Fibroblast of the aortic adventitia (primary cell): ENCODE results near the gene CAMTA1. TPM values are rescaled to one million over a fixed set of nuclear protein-coding genes. Genes with fewer than 3 reads are reported as not detected.

Experiments
- DNase-seq: peaks from one replicate; pipeline ENCODE4 v3.0.0-alpha.2; 2010; ENCODE audit warnings: low read depth
- H3K4me3 ChIP-seq: 2 replicates; pipeline ENCODE4 v1.5.1; 2011; ENCODE audit warnings: low read depth, mild to moderate bottlenecking, control low read depth, low read length, moderate library complexity
- CTCF ChIP-seq: IDR thresholded peaks from 2 replicates; pipeline ENCODE4 v1.5.1; 2011; ENCODE audit warnings: mild to moderate bottlenecking, low read length, control low read depth, inconsistent platforms; ENCODE audit not compliant: insufficient read depth
- total RNA-seq: library from RNA; depleted of rRNA; stranded (reverse); fragments of >200 nt; gene quantifications from 2 replicates; pipeline ENCODE4 v1.2.3, GENCODE V29; 2012; ENCODE audit warnings: low replicate concordance

Gene CAMTA1
- total RNA-seq, 1 donor = 91.9 TPM

- TF ChIP-seq CTCF = no peak
- DNase-seq = peak; percentile 94
- H3K4me3 ChIP-seq = no peak overlapping the region
Measured at GRCh38 chr1:7401814-7402547, 616.7 kb downstream of the CAMTA1 start.

DNA sequence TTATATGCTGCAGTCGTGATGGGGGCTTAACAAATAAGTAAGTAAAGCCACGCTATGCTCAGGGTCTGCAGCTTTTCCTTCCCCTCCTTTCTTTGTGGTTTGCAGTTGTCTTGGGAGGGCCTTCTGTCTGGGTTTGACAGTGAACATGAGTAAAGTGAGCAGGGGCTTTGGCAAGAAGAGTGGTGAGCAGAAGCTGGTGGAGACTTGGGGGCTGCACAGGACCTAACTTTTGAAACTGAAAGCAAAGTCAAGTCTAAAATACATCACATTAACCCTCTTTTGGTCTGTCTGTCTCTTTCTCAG, 617.2 kb downstream of the CAMTA1 start:
- H3K4me3 ChIP-seq = no peak overlapping the region
- no peak for TF ChIP-seq CTCF
- DNase-seq = no peak

DNA sequence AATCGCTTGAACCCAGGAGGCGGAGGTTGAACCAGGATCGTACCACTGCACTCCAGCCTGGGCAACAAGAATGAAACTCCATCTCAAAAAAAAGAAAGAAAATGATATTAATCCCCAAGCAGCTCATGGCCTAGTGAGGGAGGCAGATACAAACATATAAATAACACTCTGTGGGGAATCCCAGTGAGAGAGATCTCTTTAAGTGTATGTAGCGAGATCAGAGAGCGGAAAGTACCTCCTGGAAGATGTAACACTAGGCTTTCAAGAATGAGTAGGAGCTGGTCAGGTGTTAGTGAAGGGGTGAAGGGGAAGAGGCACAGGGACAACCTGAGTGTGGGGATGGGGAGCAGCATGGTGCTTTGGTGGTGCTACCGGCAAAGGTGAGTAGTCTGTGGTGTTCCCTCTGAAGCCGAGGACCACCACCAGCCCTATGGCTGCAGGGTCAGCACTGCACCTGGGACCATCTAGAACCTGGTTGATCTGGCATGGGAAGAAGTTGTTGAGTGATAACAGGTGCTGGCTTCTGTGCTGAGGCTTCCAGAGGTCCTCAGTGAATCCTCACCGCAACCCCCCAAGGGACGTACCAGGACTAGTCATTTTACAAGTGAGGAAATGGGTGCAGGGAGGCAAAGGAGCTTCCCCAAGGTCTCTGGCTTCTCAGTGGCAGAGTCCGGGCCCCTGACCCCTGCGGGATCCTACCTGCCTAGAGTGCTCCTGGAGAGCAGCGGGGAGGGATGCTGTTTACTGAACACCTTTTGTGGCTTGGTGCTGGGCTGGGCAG, 618.2 kb downstream of the CAMTA1 start:
- TF ChIP-seq CTCF = no peak
- H3K4me3 ChIP-seq = no peak overlapping the region
- no peak for DNase-seq

DNA sequence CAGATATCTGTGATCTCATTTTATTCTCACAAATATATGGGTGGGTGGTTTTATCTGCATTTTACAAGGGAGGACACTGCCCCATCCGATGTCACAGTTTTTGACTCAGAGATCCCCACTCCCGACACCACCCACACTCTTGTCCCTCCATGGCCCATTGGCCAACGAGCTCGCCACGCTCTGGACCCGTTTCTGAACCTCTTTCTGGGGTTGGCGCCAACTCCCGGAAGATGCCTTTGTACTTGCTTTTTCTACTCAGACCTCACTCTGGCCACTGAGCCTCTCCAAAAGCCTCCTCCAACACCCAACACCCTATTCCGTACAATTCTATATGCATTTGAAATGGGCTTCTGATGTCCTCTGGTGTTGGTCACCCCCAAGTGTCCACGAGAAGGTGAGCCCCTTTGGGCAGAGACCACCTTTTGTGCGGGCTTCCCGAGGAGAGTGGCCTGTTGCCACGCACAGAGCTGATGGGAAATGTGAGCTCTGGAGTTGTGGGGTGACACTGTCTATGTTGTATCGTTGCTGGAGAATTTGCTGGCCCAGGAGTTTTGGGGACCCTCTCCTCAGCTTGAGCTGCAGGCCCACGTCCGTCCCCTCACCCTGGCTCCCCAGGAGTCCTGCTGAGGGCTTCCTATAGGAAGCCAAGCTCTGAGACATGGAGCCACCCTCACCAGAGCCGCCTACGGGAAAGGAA, 618.9 kb downstream of the CAMTA1 start:
- H3K4me3 ChIP-seq = no peak overlapping the region
- DNase-seq = no peak
- no peak for TF ChIP-seq CTCF

DNA sequence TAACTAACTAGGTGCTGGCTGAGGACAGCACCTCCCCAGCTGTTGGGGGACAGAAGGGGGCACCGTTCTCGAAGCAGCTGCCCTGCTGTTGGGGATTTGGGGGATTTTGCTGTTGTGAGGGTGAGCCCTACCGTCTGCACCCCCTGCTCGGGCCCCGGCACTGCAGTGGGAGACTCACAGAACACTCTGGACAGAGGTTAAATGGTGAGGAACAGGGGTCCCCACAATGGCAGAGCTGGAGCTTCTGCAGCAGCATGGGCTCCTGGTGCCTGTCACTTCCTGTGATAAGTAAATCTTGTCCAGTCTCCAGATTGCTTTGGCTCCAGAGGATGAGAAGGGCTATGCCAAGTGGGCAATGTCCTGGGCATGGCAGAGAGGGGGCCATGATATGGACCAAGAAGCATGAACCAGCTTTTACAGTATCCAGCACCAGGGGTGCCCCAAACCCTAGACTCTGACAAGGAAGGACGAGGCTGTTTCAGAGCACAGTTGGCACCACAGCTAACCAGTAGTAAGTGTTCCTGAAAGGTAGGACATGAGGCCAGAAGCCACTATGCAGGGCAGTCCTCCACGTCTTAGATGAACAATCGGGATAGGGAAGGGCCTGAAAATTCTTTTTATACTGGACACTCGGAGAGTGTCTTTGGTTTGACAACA, 620.7 kb downstream of the CAMTA1 start:
- no peak for TF ChIP-seq CTCF
- no peak for DNase-seq

DNA sequence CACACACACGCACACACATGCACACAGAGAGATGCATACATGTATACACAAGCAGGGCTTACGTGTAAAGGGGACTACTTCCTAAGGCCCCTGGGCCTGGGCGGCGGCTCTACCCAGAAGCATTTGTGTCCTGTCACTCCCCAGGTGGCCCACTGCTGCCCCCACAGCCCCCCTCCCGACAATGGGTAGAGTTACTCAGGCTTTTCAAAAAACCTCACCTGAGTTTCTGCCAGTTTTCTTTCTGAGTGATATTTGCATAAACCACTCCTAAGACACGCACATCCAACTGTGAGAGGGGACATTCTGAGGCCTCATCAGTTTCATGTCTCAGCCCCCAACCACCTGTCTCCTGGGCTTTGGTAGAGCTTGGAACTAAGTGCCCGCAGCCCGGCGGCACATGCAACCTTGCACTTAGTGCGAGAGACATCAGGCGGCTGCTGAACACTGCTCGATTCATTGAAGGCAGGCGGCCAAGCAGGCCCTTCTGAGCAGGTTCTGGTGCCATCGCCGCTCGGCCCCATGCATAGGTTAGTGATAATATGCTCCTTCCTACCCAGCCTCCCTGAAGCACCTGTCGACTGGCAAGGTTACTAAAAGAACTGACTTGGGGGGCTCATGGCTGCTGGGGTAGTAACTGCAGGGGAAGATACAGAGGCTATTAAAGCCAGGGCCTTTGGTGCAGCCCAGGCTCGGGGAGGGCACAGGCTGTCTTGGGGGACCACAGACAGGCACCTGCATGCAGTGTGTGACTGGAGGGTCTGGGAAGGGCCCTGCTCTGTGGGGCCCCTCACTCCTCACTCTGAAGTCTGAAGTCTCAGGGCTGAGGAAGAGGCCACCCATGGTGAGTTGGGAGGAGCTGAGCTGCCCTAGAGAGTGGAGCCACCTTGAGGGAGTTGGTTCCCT, 621.6 kb downstream of the CAMTA1 start:
- no peak overlapping the region for H3K4me3 ChIP-seq
- DNase-seq = no peak
- TF ChIP-seq CTCF = no peak

More for the DNA sequence above, 620.7 kb downstream of the CAMTA1 start:
- H3K4me3 ChIP-seq = no peak overlapping the region
